NB4 (cell line): ENCODE results near the gene PHPT1.

ENCODE experiments used
- DNase-seq: peaks from one replicate; pipeline ENCODE4 v3.0.0; 2010; ENCODE audit warnings: low read depth
- H3K4me3 ChIP-seq: one replicate; pipeline ENCODE4 v1.5.1; 2011; ENCODE audit warnings: mild to moderate bottlenecking, low read depth, low read length, moderate library complexity
- MYC ChIP-seq: IDR thresholded peaks from 2 replicates; pipeline ENCODE4 v1.6.1; 2011; ENCODE audit warnings: low read depth, low read length
- POLR2A ChIP-seq: IDR thresholded peaks from 2 replicates; pipeline ENCODE4 v1.6.1; 2011; ENCODE audit warnings: mild to moderate bottlenecking; ENCODE audit not compliant: insufficient read length; ENCODE audit errors: extremely low read depth
- TF ChIP-seq, protein P1 (sequence below): IDR thresholded peaks from one replicate; pipeline ENCODE4 v1.5.1; 2012; ENCODE audit warnings: low read depth, low read length
- TF ChIP-seq, protein P2 (sequence below): IDR thresholded peaks from 2 replicates; pipeline ENCODE4 v1.6.1; 2011; ENCODE audit warnings: low read depth, low read length

The PHPT1 gene

DNA sequence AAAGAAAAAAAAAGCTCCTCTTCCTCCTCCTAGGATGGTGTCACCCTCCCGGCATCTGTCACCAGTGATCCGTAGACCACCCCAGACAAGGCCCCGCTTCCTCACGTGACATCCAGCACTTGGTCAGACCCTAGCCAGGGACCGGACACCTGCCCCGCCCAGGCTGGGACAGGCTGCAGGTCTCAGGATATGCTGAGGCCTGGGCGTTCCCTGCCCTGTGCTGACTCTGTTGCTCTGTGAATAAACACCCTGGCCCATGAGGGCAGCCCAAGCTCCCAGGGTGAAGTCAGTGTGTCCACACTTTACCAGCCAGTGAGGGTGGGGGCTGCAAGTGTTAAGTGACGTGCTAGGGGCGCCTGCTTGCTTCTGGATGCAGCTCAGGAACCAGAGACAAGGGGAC lies 11.3 kb downstream of the PHPT1 start:
- TF ChIP-seq POLR2A (no peak), MYC (no peak)
- TF ChIP-seq, protein P1, sequence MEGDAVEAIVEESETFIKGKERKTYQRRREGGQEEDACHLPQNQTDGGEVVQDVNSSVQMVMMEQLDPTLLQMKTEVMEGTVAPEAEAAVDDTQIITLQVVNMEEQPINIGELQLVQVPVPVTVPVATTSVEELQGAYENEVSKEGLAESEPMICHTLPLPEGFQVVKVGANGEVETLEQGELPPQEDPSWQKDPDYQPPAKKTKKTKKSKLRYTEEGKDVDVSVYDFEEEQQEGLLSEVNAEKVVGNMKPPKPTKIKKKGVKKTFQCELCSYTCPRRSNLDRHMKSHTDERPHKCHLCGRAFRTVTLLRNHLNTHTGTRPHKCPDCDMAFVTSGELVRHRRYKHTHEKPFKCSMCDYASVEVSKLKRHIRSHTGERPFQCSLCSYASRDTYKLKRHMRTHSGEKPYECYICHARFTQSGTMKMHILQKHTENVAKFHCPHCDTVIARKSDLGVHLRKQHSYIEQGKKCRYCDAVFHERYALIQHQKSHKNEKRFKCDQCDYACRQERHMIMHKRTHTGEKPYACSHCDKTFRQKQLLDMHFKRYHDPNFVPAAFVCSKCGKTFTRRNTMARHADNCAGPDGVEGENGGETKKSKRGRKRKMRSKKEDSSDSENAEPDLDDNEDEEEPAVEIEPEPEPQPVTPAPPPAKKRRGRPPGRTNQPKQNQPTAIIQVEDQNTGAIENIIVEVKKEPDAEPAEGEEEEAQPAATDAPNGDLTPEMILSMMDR, result no peak
- TF ChIP-seq, protein P2, sequence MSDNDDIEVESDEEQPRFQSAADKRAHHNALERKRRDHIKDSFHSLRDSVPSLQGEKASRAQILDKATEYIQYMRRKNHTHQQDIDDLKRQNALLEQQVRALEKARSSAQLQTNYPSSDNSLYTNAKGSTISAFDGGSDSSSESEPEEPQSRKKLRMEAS, result no peak
- no peak overlapping the region for H3K4me3 ChIP-seq
- DNase-seq, result no peak

DNA sequence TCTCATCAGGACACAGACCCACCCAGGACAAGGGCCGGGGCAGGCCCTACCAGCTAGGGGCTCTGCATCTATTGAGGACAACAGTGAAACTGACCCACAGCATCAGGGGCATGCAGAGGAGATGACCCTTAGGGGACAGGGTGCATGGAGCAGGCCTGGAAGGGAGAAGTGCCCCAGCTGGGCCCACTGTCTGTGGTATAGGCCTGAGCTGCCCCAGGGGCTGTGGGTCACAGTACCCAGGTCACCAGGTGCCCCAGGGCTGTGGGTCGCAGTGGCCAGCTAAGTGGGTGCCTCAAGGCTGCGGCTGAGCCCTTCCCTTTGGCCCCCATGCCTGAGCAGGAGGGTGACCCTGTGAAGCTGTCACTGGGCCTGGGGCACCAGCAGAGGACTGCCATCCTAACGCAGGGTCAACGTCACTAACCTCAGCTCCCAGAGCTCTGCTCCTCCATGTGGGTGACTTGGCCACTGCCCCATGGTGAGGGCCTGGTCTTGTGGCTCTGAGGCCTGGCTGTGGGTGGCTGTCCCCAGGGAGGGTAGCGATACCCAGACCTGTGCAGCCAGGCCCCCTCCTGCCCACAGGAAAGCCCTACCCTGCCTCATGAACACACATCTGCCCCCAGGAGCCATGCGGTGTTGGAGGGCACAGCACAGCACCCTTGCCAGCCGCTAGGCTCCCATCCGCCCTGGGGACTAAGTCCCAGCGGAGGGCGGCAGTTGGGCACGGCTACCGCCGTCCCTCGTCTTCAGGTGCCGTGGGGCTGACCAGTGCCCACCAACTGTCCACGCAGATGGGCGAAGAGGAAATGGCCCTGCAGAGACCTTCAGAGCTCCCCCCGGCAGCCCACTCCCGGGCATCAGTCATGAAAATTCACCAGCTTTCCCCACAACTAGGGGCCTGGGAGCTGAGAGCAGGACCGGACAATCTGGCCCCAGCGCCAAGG lies 12.0 kb downstream of the PHPT1 start:
- no peak for DNase-seq
- no peak overlapping the region for H3K4me3 ChIP-seq
- TF ChIP-seq MYC (no peak), POLR2A (no peak)
- TF ChIP-seq, protein P2, result no peak
- TF ChIP-seq, protein P1, result no peak

DNA sequence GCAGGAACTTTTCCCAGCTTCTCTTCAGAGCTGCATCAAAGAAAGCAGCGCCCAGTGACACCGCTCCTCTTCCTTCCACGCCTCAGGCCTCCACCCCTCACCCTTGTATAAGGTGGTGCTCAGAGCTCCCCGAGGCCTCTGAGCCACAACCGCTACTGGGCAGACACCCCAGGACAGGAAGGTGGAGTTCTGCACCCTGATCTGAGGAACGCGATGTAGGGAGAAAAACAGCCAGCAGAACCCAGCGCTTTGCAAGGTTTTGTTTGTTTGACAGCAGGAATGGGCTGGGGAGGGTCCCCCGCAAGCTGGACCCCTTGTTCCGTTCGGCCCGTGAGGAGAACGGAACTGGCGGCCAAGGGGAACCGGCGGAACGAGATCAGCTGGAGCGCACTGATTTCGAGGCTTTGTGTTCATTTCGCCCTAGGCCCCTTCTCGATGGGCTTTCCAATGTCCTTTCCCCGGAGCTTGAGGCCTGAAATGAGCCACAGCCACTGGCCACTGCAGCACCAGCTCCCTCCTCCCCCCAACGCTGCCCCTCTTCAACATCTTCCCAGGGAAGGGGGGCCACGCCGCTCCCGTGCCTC lies 12.8 kb downstream of the PHPT1 start:
- H3K4me3 ChIP-seq, result no peak overlapping the region
- no peak for TF ChIP-seq MYC
- DNase-seq, result no peak

DNA sequence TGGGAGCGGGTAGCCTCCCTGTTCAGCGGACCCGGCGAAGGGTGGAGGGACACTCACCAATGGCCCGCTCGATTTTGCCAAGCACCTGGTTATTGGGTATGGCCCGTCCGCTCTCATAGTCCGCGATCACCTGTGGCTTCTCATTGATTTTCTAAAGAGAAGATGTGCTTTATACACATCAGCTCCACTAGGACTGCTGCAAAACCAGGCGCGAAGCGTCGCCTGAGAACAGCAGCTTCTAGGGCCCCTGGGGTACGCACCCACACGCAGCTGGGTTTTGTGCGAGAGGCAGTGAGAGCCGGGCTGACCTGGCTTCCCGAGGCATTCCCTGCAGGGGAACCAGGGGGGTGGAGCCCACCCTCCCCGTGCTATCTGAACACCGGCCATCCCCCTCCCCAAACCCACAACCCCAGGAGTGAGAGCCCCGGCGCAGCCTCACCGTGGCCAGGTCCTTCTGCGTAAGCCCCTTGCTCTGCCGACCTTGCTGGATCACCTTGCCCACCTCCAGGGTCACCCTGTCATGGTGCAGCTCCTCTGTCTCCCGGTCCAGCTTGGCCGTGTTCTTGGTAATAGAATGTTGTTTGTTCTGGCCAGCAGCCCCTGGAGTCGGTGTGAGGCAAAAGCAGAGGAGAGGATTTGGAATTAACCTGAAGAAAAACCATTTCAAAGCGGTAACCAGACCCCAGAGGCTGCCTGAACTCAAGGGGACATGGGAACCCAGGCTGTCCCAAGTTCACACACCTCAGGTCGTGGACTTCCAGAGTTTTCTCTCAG lies 13.8 kb downstream of the PHPT1 start:
- no peak overlapping the region for H3K4me3 ChIP-seq
- TF ChIP-seq, protein P1, result no peak
- TF ChIP-seq POLR2A (no peak), MYC (no peak)
- TF ChIP-seq, protein P2, result no peak
- no peak for DNase-seq

DNA sequence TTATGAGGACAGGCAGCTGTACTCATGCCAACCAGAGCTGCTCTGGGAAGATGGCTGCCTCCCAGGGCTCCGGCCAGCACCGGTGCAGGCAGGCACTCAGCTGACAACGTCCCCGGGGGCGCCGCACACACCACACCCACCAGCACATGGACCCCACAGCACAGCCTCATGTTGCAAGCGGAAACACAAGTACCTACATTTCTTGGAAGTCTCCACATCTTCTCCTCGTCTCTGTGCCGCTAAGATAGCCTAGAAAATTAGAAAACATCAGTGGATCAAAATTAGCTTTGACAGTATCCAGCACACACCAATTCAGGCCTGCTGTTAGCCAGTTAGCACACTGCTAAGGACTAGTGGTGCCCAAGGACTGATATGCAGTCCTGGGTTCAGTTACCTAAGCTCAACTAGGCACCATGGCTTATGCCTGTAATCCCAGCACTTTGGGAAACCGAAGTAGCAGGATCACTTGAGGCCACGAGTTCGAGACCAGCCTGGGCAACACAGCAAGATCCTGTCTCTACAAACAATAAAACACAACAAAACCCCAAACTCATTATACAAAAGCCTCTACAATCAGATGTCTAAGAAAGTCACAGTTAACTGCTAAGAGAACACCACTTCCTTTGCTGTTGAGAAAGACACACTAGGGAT lies 14.5 kb downstream of the PHPT1 start:
- DNase-seq, result no peak
- no peak overlapping the region for H3K4me3 ChIP-seq

More for the DNA sequence above, 14.5 kb downstream of the PHPT1 start:
- TF ChIP-seq, protein P1, result no peak
- TF ChIP-seq, protein P2, result no peak
- TF ChIP-seq MYC (no peak), POLR2A (no peak)
